Left renal pelvis (tissue), 4 donors: ENCODE data around the gene RHBDF2. TPM values are rescaled to one million over a fixed set of nuclear protein-coding genes. Genes with fewer than 3 reads are reported as not detected.
"Not testable (repeated sequence)": the region's sequence is repeated elsewhere in the genome, so short reads cannot be mapped to it uniquely, and the experiment has no call there.

ENCODE experiments used
- DNase-seq, 4 donors: peaks; one replicate each; pipeline ENCODE4 v3.0.0-alpha.2; 2013; ENCODE audit warnings: low read depth in 4 of 4, low spot score in 3 of 4
- polyA plus RNA-seq, 4 donors: library from polyadenylated mRNA; unstranded; fragments of 120-200 nt; gene quantifications; one replicate each; pipeline ENCODE4 v1.2.1, GENCODE V29; 2013; ENCODE audit not compliant: insufficient read length in 4 of 4

Gene RHBDF2
- polyA plus RNA-seq, 4 donors, result 4.6 to 8.9 (median 6.2) TPM

GRCh38 chr17:76527430-76528111 lies 26.3 kb upstream of the RHBDF2 start:
- DNase-seq, result no peak

GRCh38 chr17:76527016-76527415 lies 25.8 kb upstream of the RHBDF2 start:
- not testable (repeated sequence) for DNase-seq

- not testable (repeated sequence) for DNase-seq
These were observed 24.2 kb upstream of the RHBDF2 start for GRCh38 chr17:76525513-76525833.

GRCh38 chr17:76524598-76525512 lies 23.6 kb upstream of the RHBDF2 start:
- no peak for DNase-seq

- DNase-seq, result no peak
These were observed 22.1 kb upstream of the RHBDF2 start for GRCh38 chr17:76523084-76524037.

- DNase-seq, result not testable (repeated sequence)
These were observed 20.5 kb upstream of the RHBDF2 start for GRCh38 chr17:76521683-76522082.

- no peak for DNase-seq
These were observed 20.0 kb upstream of the RHBDF2 start for GRCh38 chr17:76521262-76521661.

- DNase-seq, result no peak
These were observed 18.1 kb upstream of the RHBDF2 start for GRCh38 chr17:76519048-76519966.

- DNase-seq, result no peak
These were observed 16.4 kb upstream of the RHBDF2 start for GRCh38 chr17:76517638-76518038.

GRCh38 chr17:76515274-76515949 lies 14.2 kb upstream of the RHBDF2 start:
- no peak for DNase-seq

- not testable (repeated sequence) for DNase-seq
These were observed 13.1 kb upstream of the RHBDF2 start for GRCh38 chr17:76514355-76514754.

- no peak for DNase-seq
These were observed 12.1 kb upstream of the RHBDF2 start for GRCh38 chr17:76513306-76513692.

GRCh38 chr17:76512366-76513305 lies 11.4 kb upstream of the RHBDF2 start:
- DNase-seq, result no peak

- DNase-seq, result no peak
These were observed 10.6 kb upstream of the RHBDF2 start for GRCh38 chr17:76511668-76512365.

- no peak for DNase-seq
These were observed 9.6 kb upstream of the RHBDF2 start for GRCh38 chr17:76510831-76511244.

- DNase-seq, result not testable (repeated sequence)
These were observed 7.3 kb upstream of the RHBDF2 start for GRCh38 chr17:76508472-76509063.
